ENCODE data around the gene SLX9.
A peak's percentile ranks its signal among the peaks of the same experiment; 100 is the strongest.

SLX9 gene

DNA sequence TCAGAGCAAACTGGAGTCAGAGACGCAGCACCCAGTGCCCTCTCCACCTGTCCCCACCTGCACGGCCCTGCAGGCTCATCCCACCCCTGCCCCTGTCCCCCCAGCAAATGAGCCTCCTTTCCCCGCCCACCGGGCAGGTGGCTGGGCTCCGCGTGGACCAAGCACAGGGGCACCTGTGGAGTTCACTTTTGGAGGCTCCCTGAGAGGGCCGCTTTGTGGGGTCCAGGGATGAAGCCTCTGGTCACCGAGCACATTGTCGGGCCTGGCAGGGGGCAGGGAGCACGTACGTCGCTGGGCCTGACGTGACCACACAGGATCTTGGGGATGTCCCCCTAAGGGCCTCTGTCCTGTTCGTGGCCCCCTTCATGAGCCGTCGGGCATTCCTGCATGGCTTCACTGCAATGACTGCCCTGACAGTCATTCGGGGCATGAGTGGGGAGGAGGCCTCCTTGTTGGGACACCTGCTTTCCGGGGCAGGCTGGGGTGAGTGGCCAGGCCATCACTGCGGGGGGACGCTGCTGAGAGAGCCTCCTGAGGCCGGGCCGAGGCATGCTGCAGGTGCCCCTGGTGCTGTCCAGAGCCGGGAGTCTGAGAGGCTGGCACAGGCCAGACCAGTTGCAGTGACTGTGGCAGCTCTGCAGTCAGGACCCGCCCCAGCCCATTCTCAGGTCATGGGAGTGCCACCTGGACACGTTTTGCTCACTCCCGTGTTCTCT is 19.7 kb downstream of the SLX9 start:
- Mint-ChIP-seq H3K36me3 (ENCODE audit: low read depth) (peaks cover 72% of the 10 kb centered on the region), H3K27me3 (no peaks in the 10 kb centered on the region), H3K4me1 (ENCODE audit: low read depth) (peaks cover 12% of the 10 kb centered on the region), H3K4me3 (no peak overlapping the region), H3K27ac (no peak overlapping the region), H3K9me3 (no peaks in the 10 kb centered on the region)

DNA sequence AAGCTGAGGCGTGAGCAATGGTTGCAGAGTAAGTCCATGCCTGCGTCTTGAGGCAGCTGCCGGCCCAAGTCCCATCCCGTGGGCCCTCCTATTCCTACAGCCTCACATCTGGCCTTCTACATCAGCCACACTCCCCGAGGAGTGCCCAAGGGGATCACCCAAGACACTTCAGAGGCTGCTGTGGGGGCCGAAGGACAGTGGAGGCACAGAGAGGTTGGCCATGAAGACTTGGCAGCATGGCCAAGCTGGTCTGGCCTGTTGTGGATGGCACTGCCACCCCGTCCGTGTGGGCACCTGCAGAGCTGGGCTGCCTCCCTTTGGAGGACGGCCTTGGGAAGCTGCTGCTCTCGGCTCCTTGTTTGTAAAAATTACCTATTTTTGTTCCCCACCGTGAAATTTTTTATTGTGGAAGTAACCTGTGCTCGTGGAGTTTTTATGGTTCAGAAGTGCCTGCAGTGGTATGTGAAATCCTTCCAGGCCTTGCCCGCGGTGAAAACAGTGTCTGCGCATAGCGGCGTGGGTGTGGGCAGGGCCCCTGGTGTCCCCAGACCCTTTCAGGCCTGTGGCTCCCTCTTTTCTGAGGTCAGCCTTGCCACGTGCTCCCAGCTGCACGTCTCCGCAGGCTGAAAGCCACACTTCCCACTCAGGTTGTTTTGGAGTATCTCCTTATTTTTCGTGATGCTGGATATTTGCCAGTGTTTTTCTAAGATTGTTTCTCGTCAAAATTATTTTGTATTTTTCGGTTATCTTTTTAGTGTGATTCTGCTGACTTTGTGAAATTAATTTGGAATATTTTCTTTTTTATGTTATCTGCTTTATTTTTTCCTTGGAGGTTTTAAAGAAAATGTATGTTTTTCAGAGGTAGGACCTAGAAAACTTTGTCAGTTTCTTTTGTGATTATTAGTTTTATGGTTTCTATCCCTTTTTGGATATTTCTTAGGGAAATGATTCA is 20.6 kb downstream of the SLX9 start:
- Mint-ChIP-seq H3K4me1 (ENCODE audit: low read depth) (peaks cover 21% of the 10 kb centered on the region), H3K36me3 (ENCODE audit: low read depth) (peaks cover 79% of the 10 kb centered on the region), H3K9me3 (no peaks in the 10 kb centered on the region), H3K27me3 (no peaks in the 10 kb centered on the region), H3K27ac (no peak overlapping the region), H3K4me3 (no peak overlapping the region)

DNA sequence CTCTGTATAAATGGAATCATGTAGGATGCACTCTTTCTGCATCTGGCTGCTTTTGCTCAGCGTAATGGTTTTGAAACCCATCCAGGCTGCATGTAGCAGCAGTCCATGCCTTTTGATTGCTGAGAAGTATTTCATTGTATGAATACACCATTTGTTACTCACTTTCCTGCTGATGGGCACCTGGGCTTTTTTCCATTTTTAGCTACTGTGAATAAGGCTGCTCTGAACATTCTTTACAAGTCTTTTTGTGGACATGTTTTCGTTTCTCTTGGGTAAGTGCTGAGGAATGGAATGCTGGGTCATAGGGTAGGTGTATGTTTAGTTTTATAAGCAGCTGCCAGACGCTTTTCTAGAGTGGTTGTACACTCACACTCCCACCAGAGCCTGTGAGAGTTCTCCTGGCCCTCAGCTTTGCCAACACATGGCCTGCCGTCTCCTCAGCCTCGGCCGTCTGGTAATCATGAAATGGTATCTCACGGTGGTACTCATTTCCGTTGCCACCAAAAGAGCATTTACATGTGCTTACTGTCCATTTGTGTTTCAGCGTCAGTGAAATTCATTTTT is 22.7 kb downstream of the SLX9 start:
- Mint-ChIP-seq H3K9me3 (no peaks in the 10 kb centered on the region), H3K27ac (no peak overlapping the region), H3K27me3 (no peaks in the 10 kb centered on the region), H3K4me3 (no peak overlapping the region), H3K4me1 (ENCODE audit: low read depth) (peaks cover 34% of the 10 kb centered on the region), H3K36me3 (ENCODE audit: low read depth) (peaks cover 67% of the 10 kb centered on the region)

DNA sequence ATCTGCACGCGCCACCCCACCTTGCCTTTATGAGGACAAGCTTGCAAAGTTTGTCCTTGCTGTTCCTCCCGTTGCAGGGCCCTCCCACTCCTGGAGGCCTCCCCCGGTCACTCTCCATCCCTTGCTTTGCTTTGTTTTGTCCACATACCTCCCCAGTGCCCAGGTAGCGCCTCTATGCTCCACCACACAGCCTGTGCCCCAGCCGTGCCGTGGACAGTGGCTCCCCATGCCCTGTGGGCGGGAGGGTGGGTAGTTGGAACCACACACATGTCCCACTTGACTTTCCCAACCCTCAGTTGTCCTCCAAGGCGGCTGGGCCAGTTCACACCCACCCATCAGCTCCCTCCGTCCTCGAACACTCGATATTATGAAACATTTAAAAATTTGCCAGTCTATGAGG is 24.6 kb downstream of the SLX9 start:
- peaks cover 44% of the 10 kb centered on the region for H3K4me1 Mint-ChIP-seq (ENCODE audit: low read depth)
- H3K4me3 Mint-ChIP-seq: no peak overlapping the region
- no peaks in the 10 kb centered on the region for H3K27me3 Mint-ChIP-seq
- no peaks in the 10 kb centered on the region for H3K9me3 Mint-ChIP-seq
- H3K36me3 Mint-ChIP-seq (ENCODE audit: low read depth): peaks cover 66% of the 10 kb centered on the region
- H3K27ac Mint-ChIP-seq: no peak overlapping the region

DNA sequence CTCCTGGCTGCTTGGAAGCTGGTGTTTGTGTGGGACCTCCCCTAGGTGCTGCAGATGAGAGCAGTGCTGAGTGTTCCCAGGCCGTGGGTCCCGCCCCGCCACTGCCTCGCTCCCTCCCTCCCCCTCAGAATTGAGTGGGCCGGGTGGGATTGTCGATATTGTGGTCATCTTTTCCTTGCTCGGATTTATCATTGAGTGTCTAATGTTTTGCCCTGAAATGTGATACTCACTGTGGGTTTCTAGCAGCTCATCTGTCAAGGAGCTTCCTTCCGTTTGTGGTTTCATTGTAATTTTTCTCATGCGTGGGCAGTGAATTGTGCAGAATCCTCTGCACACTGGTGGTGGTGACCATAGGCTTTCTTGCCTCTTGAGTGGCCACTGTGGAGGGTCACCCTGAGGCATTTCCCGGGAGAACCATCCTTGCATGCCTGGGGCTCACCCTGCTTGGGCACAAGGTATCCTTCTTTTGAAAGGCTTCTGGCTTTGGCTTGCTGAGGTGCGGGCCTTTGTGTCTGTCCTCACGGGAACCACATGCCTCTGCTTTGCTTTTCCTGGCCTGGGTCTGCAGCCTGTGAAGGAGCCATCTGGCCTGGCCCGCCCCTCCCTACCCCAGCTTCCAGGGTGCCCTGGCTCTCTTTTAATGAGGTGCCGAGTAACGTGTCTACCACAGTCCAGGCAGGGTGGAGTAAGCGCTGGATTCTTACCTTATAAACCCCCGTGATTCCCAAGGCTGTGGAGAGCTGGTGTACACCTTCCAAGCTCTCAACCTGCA is 25.6 kb downstream of the SLX9 start:
- Mint-ChIP-seq H3K27ac (peak overlapping the region; percentile 13), H3K4me3 (peak overlapping the region; percentile 51)

DNA sequence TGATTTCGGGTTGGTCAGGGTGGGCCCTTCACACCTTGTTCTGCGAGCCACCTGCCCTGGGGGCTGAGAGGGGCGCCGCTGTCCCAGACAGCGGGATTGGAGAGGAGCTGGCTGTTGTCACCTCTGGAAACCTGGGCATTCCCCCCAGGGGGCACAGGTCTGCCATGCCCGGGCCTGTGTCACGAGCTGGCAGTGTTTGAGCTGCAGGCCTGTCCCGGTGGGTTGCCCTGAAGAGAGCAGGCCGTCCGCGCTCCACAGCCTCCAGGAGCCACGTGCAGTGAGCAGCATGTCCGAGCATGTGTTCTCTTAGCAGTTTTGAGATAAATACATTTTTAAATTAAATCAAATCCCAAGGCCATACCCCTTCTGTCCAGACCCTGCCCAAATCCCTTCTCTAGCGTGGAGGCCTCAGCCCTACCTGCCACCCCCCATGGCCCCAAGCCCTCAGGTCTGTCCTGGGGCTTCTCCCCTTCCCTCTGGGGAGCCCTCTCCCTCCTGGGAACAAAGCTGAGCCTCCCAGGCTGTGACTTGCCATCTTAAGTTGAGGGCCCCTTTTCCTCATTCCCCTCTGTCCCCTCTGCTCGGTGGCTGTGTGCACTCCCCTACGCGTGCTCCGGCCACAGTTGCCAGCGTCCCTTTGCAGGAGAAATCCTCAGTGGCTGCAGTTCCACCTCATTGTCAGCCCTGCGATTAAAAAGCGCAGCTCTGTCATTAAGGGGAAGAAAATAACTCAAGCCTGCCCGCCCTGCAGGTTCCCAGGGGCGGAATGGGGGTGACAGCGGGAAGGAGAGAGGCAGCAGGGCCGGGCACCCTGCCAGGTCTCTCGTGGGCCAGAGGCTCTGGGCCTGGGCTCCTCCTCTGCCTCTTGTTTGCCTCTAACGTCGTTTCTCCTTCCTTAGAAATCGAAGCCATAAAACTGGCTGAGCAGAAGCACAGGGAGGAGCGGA is 26.6 kb downstream of the SLX9 start:
- no peaks in the 10 kb centered on the region for H3K9me3 Mint-ChIP-seq
- H3K4me3 Mint-ChIP-seq: no peak overlapping the region
- peaks cover 53% of the 10 kb centered on the region for H3K4me1 Mint-ChIP-seq (ENCODE audit: low read depth)
- no peaks in the 10 kb centered on the region for H3K27me3 Mint-ChIP-seq
- H3K27ac Mint-ChIP-seq: no peak overlapping the region
- peaks cover 56% of the 10 kb centered on the region for H3K36me3 Mint-ChIP-seq (ENCODE audit: low read depth)

More for the DNA sequence above, 25.6 kb downstream of the SLX9 start:
- Mint-ChIP-seq H3K4me1 (ENCODE audit: low read depth) (peaks cover 53% of the 10 kb centered on the region), H3K9me3 (no peaks in the 10 kb centered on the region), H3K36me3 (ENCODE audit: low read depth) (peaks cover 65% of the 10 kb centered on the region), H3K27me3 (no peaks in the 10 kb centered on the region)

DNA sequence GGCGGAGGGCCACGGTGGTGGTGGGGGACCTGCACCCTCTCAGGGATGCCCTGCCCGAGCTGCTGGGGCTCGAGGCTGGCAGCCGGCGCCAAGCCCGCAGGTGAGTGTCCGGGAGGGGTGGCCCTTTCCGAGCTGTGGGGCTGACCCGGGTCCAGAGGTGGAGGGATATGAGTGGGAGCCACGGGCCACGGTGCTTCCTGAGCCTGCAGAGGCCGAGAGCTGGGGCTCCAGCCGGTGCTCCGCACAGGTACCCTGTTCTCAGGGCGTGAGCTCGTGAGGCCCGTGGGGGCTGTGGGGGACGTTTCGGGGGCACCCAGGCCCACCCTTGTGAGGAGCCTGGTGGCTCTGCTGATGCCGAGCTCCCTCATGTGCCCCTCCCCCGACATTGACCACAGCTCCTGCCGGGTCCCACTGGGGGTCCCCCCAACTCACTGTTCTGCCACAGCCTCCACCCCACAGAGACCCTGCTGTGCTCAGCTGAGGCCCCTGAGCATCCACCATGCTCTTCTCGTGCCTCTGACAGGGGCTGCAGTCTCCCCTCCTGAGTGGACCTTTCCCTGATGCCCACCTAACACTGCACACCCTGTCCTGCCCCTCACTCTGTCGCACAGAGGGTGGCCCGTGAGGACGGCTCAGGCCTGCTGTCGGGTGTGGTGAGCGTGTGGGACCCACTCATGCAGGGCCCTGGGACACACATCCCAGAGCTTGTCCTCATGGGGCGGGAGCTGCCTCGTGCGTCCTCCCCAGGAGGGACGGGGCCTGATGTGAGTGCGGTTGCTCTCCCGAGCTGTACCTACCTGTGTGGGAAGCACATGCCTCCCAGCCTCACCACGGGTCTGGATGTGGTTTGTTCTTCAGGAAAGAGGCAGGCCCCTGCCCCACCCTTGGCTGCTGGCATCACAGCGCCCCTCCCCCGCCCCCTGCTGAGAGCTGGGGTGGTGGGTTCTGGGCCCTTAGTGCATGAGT is 27.5 kb downstream of the SLX9 start:
- Mint-ChIP-seq H3K4me3 (no peak overlapping the region), H3K36me3 (ENCODE audit: low read depth) (peaks cover 46% of the 10 kb centered on the region), H3K27me3 (no peaks in the 10 kb centered on the region), H3K27ac (no peak overlapping the region), H3K4me1 (ENCODE audit: low read depth) (peaks cover 53% of the 10 kb centered on the region), H3K9me3 (no peaks in the 10 kb centered on the region)

DNA sequence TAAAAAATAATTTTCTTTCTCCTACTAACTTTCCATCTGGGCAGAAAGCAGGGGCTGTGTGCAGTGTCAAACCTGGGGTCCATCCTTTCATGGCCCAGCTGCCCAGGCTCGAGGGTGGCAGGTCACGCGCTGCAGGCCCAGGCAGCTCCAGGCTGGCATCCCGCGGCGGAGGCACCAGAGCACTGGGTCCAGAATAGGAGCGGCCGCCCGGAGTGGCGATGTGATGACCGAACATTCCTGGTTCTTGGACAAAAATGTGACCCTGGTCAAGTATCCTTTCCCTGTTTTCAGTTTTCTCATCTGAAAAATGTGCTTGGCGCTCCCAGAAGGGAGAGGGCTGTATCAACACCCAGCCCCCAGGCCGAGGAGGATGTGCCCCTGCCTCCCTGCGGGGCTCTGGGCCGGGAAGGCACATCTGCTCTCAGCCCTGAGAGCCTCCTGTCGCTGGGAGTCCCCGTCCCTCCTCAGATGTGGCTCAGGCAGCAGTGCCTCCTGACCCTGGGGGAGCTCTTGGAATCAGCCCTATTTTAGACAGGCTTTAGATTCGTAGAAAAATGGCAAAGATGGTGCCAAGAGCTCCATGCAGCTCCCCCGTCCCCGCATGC is 29.3 kb downstream of the SLX9 start:
- H3K27me3 Mint-ChIP-seq: no peaks in the 10 kb centered on the region
- peaks cover 45% of the 10 kb centered on the region for H3K4me1 Mint-ChIP-seq (ENCODE audit: low read depth)
- H3K9me3 Mint-ChIP-seq: no peaks in the 10 kb centered on the region
- peaks cover 36% of the 10 kb centered on the region for H3K36me3 Mint-ChIP-seq (ENCODE audit: low read depth)
- H3K4me3 Mint-ChIP-seq: no peak overlapping the region
- H3K27ac Mint-ChIP-seq: no peak overlapping the region

DNA sequence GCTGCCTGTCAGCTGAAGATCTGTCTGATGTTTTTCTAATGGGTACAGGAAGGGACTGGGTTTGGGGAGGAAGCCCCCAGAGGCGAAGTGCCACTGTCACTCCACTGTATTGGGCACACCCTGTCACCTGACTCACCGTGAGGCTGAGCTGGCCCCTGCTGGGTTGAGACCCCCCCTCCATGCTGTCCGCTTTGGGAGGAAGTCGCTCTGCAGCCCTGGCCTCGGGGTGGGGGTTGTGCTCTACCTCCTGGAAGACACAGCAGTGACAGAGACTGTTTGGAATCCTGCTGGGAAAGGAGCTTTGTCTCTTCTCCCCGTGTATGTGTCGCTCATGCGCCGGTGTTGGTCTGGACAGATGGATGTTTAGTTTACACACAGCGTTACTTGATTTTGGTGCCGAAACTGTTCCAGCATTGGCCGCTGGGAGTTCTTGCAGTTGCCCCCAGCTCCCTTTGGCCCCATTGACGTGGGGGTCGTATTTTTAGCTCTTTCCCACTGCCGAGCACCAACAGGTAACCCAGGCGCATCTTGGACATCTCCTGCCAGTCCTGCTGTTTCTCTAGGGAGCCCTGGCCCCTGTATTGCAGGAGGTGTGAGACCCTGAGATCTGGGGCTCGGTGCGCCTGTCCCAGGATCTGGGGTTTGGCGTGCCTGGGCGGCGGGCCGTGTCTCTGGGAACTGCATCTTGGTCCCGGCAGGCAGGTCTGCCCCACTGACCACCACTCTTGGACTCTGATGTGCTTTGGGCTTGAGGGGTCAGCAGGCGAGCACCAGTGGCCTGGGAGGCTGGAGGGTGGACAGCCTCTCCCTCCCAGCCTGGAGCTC is 30.3 kb downstream of the SLX9 start:
- no peak overlapping the region for H3K4me3 Mint-ChIP-seq
- no peaks in the 10 kb centered on the region for H3K27me3 Mint-ChIP-seq
- peaks cover 30% of the 10 kb centered on the region for H3K36me3 Mint-ChIP-seq (ENCODE audit: low read depth)
- no peak overlapping the region for H3K27ac Mint-ChIP-seq
- H3K9me3 Mint-ChIP-seq: no peaks in the 10 kb centered on the region
- H3K4me1 Mint-ChIP-seq (ENCODE audit: low read depth): peaks cover 36% of the 10 kb centered on the region

DNA sequence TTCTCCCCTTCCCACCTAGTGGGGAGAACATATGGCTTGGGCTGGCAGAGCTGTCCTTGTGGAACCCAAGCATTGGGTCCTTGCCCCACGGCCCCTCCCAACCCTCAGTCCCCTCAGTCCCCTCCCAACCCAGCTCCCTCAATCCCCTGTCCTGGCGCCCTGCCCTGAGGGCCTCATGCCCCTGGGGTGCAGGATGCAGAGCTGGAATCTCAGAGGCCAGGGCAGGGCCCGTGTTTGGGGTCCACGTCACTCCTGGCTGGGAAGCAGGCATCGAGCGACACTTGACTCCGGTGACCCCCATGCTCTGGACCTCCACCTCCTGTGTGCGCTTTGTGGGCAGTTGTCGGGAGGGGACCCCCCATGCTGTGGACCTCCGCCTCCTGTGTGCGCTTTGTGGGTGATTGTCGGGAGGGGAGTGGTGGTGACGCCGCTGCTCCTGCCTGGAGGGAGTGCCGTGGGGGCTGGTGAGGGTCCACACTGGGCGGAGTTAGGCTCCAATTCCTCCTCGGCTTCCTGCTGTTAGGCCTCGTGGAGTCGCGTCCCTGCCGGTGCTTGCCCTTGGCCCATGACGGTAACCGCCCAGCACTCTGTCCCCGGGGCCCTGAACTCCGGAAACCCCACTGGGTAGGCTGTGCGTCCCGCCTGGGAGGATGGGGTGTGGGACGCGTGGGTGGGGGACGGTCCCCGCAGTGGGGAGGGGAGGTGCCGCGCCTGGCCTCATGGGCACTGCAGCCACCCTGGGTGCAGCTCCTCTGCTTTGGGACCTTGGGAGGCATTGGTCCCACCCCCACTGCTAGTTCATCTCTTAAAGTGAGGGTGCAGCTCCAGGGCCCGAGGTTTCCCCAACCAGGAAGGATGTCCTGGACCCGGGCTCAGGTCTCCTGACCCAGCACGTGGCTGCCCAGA is 31.2 kb downstream of the SLX9 start:
- H3K27ac Mint-ChIP-seq: no peak overlapping the region
- H3K4me1 Mint-ChIP-seq (ENCODE audit: low read depth): peaks cover 27% of the 10 kb centered on the region
- peaks cover 26% of the 10 kb centered on the region for H3K36me3 Mint-ChIP-seq (ENCODE audit: low read depth)
- H3K27me3 Mint-ChIP-seq: no peaks in the 10 kb centered on the region
- H3K9me3 Mint-ChIP-seq: no peaks in the 10 kb centered on the region
- H3K4me3 Mint-ChIP-seq: no peak overlapping the region

DNA sequence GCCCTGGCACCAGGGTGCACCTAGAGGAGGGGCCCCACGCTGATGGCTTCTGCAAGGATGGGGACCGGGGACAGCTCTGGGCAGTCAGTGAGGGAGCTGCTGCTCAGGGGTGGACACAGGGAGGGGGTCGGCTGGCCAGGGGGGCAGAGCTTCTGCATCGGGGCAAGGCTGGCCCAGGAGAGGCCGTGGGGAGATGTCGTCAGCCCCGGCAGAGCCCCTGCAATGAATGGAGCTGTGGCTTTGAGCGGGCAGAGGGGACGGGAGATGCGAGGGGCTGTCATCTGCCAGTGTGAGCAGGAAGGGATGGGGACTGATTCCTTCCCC is 31.8 kb downstream of the SLX9 start:
- Mint-ChIP-seq H3K36me3 (ENCODE audit: low read depth) (peaks cover 26% of the 10 kb centered on the region), H3K9me3 (no peaks in the 10 kb centered on the region), H3K4me3 (no peak overlapping the region), H3K27me3 (no peaks in the 10 kb centered on the region), H3K27ac (no peak overlapping the region), H3K4me1 (ENCODE audit: low read depth) (peaks cover 21% of the 10 kb centered on the region)

All from stimulated activated naive CD8-positive, alpha-beta T cell treated with anti-CD3 and anti-CD28 coated beads, Interleukin-15, Interleukin-2, amounts not matched to agents 100 ng/mL and 50 ng/mL, for 24 hours (primary cell).